PC-9 (cell line): Measurements from ENCODE around the gene PSMD13. TPM values are rescaled to one million over a fixed set of nuclear protein-coding genes. Genes with fewer than 3 reads are reported as not detected.

Source experiments
- BruUV-seq: library from RNA; stranded (reverse); fragments of 400-500 nt; replicated peaks from 2 replicates; lab custom pipeline; 2021; lab: Mats Ljungman, UMichigan
- CTCF ChIA-PET: fragments of 300-600 bp; sonication (Branson Sonifier 250); formaldehyde crosslinking; loops from one replicate; lab custom pipeline; 2022; ENCODE audit warnings: antibody characterized with exemption; lab: Charles Lee
- POLR2A ChIA-PET: fragments of 300-600 bp; sonication (Branson Sonifier 250); formaldehyde crosslinking; loops from one replicate; lab custom pipeline; 2022; ENCODE audit warnings: antibody characterized with exemption; ENCODE audit not compliant: unreplicated experiment; lab: Charles Lee
- DNase-seq, 2 experiments: peaks; one replicate each; pipeline versions ENCODE4 v3.0.0 to v3.0.0-alpha.2; 2015 to 2022; ENCODE audit warnings: mixed read lengths in 1 of 2
- H2AFZ ChIP-seq: fragments of 200-600 bp; sonication (generic); 2 replicates; pipeline ENCODE4 v1.8.1; 2017; ENCODE audit warnings: antibody characterized with exemption
- H3F3A ChIP-seq: fragments of 200-600 bp; sonication (generic); 2 replicates; pipeline ENCODE4 v1.8.1; 2017; ENCODE audit warnings: antibody characterized with exemption, mild to moderate bottlenecking, low read depth; ENCODE audit not compliant: insufficient read depth
- H3K27ac ChIP-seq: fragments of 200-600 bp; sonication (generic); 2 replicates; pipeline ENCODE4 v1.6.1; 2016; ENCODE audit warnings: mixed run types
- H3K27me3 ChIP-seq: fragments of 200-600 bp; sonication (generic); 2 replicates; pipeline ENCODE4 v1.6.1; 2016; ENCODE audit warnings: low read depth, mixed run types; ENCODE audit not compliant: insufficient read depth
- H3K36me3 ChIP-seq: fragments of 200-600 bp; sonication (generic); 2 replicates; pipeline ENCODE4 v1.6.1; 2016; ENCODE audit warnings: low read depth, mixed run types
- H3K4me1 ChIP-seq: fragments of 200-600 bp; sonication (generic); replicated peaks from 2 replicates; pipeline ENCODE4 v1.6.1; 2016; ENCODE audit warnings: mixed run types; ENCODE audit not compliant: insufficient read depth
- H3K4me2 ChIP-seq: fragments of 200-600 bp; sonication (generic); 2 replicates; pipeline ENCODE4 v1.6.1; 2017; ENCODE audit warnings: mixed run types
- H3K4me3 ChIP-seq: fragments of 200-600 bp; sonication (generic); 2 replicates; pipeline ENCODE4 v1.6.1; 2016; ENCODE audit warnings: mixed run types
- H3K79me2 ChIP-seq: fragments of 200-600 bp; sonication (generic); 2 replicates; pipeline ENCODE4 v1.6.1; 2017; ENCODE audit warnings: low read depth, mixed run types
- H3K9me2 ChIP-seq: fragments of 200-600 bp; sonication (generic); 2 replicates; pipeline ENCODE4 v1.8.1; 2017; ENCODE audit warnings: mild to moderate bottlenecking; ENCODE audit not compliant: insufficient read depth
- H3K9me3 ChIP-seq: fragments of 200-600 bp; sonication (generic); 2 replicates; pipeline ENCODE4 v1.8.1; 2016; ENCODE audit warnings: low read depth; ENCODE audit not compliant: insufficient read depth
- H4K20me1 ChIP-seq: fragments of 200-600 bp; sonication (generic); 2 replicates; pipeline ENCODE4 v1.8.1; 2017; ENCODE audit not compliant: insufficient read depth
- CTCF ChIP-seq: fragments of 200-600 bp; sonication (generic); conservative IDR thresholded peaks from 2 replicates; pipeline ENCODE4 v1.6.1; 2017; ENCODE audit warnings: mixed run types, antibody characterized with exemption, mild to moderate bottlenecking, moderate library complexity
- EZH2 ChIP-seq: fragments of 200-600 bp; sonication (generic); IDR thresholded peaks from 2 replicates; pipeline ENCODE4 v1.8.0; 2017; ENCODE audit warnings: antibody characterized with exemption, low read depth
- intact Hi-C: fragments of 100-400 bp; cut with micrococcal nuclease; formaldehyde crosslinking; loops from one replicate; pipeline ENCODE4 v1.10.0; 2022; ENCODE audit not compliant: unreplicated experiment
- total RNA-seq: library from RNA; stranded (reverse); gene quantifications from 2 replicates; pipeline ENCODE4 v1.2.3, GENCODE V29; 2021

The PSMD13 gene
- total RNA-seq, 1 experiment from 2014 or later, result 143 TPM

DNA sequence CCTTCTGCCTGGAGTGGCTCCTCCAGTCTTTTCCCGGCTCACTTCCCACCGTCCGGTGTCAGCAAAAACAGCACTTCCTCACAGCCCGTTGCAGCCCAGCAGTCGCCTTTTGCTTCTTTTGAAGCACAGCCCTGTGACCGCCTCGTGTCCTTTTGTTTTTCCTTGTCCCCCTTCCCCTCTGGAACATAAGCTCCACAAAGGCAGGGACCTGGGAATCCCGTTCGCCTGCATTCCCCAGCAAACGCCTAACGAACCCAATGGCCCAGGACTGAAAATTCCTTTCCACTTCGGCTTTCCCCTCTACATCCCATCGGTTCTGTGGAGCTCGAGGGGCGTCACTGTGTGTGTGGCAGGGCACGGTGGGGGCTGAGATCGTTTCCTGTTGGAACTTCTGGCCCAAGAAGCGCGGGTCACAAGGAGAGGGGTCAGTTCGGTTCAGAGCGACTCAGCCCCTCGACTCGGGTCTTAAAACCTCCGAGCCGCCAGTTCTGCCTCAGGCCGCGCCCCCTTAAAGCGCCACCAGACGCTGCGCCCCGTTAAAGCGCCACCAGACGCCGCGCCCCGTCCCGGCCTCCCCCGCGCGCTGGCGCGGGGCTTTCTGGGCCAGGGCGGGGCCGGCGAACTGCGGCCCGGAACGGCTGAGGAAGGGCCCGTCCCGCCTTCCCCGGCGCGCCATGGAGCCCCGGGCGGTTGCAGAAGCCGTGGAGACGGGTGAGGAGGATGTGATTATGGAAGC lies 28.4 kb upstream of the PSMD13 start:
- no peaks in the 10 kb centered on the region for H3K9me2 ChIP-seq
- peaks cover 11% of the 10 kb centered on the region for H3K4me1 ChIP-seq
- H3K27ac ChIP-seq, result peak overlapping the region; percentile 89
- peak overlapping the region; percentile 67 for H3K4me3 ChIP-seq
- no peaks in the 10 kb centered on the region for H3K36me3 ChIP-seq
- CTCF ChIA-PET, result no interaction called here
- H2AFZ ChIP-seq, result peak overlapping the region; percentile 80
- DNase-seq, result peak; percentile 51 to 78
- H3K9me3 ChIP-seq, result no peaks in the 10 kb centered on the region
- H3K4me2 ChIP-seq, result peak overlapping the region; percentile 80
- TF ChIP-seq CTCF (no peak), EZH2 (no peak)
- intact Hi-C loops, result loop anchor here (5.0 kb wide), 1 partner anchor 254 kb away; no protein-coding TSS in a partner anchor
- peaks cover 51% of the 10 kb centered on the region for H3K79me2 ChIP-seq
- POLR2A ChIA-PET, result interaction anchor here (0.6 to 0.7 kb wide), 3 partner anchors 20 to 611 kb away, joined by 3 to 6 read pairs (median 5); no protein-coding TSS in a partner anchor
- BruUV-seq, result TSS peak; percentile 42
- H4K20me1 ChIP-seq, result peaks cover 11% of the 10 kb centered on the region; the same call in 1 of the 2 replicates
- no peaks in the 10 kb centered on the region for H3K27me3 ChIP-seq
- H3F3A ChIP-seq, result peaks cover 10% of the 10 kb centered on the region

GRCh38 chr11:208917-209260 lies 27.9 kb upstream of the PSMD13 start:
- H3K27me3 ChIP-seq, result no peaks in the 10 kb centered on the region
- H3K4me3 ChIP-seq, result peak overlapping the region; percentile 67
- H3K27ac ChIP-seq, result no peak overlapping the region
- H4K20me1 ChIP-seq, result peaks cover 11% of the 10 kb centered on the region; the same call in 1 of the 2 replicates
- TF ChIP-seq EZH2 (no peak), CTCF (no peak)
- CTCF ChIA-PET, result no interaction called here
- H2AFZ ChIP-seq, result no peak overlapping the region; the same call in 1 of the 2 replicates
- H3K9me2 ChIP-seq, result no peaks in the 10 kb centered on the region
- POLR2A ChIA-PET, result interaction anchor here (0.6 kb wide), 2 partner anchors 240 to 611 kb away, joined by 3 to 6 read pairs; no protein-coding TSS in a partner anchor
- H3K79me2 ChIP-seq, result peaks cover 51% of the 10 kb centered on the region
- H3K9me3 ChIP-seq, result no peaks in the 10 kb centered on the region
- H3F3A ChIP-seq, result peaks cover 10% of the 10 kb centered on the region
- no peak for DNase-seq
- peak overlapping the region; percentile 80 for H3K4me2 ChIP-seq
- BruUV-seq, result no TSS peak
- intact Hi-C loops, result loop anchor here (5.0 kb wide), 1 partner anchor 253 kb away; no protein-coding TSS in a partner anchor
- H3K4me1 ChIP-seq, result peaks cover 11% of the 10 kb centered on the region
- no peaks in the 10 kb centered on the region for H3K36me3 ChIP-seq

- intact Hi-C loops, result loop anchor here (5.0 kb wide), 1 partner anchor 253 kb away; no protein-coding TSS in a partner anchor
- no peaks in the 10 kb centered on the region for H3K9me3 ChIP-seq
- H3K4me2 ChIP-seq, result peak overlapping the region; percentile 80
- CTCF ChIA-PET, result no interaction called here
- no peak for DNase-seq
- no peaks in the 10 kb centered on the region for H3K9me2 ChIP-seq
- 0 out of 2 replicates have a peak overlapping the region, but pooled peaks have one; percentile 9 for H3K27ac ChIP-seq
- peak overlapping the region; percentile 67 for H3K4me3 ChIP-seq
- H3K4me1 ChIP-seq, result peaks cover 11% of the 10 kb centered on the region
- peaks cover 51% of the 10 kb centered on the region for H3K79me2 ChIP-seq
- POLR2A ChIA-PET, result no interaction called here
- no peaks in the 10 kb centered on the region for H3K27me3 ChIP-seq
- H2AFZ ChIP-seq, result no peak overlapping the region
- TF ChIP-seq EZH2 (no peak), CTCF (no peak)
- TSS peak; percentile 0 for BruUV-seq
- H4K20me1 ChIP-seq, result peaks cover 11% of the 10 kb centered on the region; the same call in 1 of the 2 replicates
- no peaks in the 10 kb centered on the region for H3K36me3 ChIP-seq
- H3F3A ChIP-seq, result peaks cover 12% of the 10 kb centered on the region
Measured at GRCh38 chr11:209275-210121, 27.3 kb upstream of the PSMD13 start.
